ENCODE data around the gene RINT1. TPM values are rescaled to one million over a fixed set of nuclear protein-coding genes. Genes with fewer than 3 reads are reported as not detected.
"Not testable (repeated sequence)": the region's sequence is repeated elsewhere in the genome, so short reads cannot be mapped to it uniquely, and the experiment has no call there.

Gene RINT1
- total RNA-seq (2014; rRNA removed; shearing (Covaris generic)): 9.1 and 11.7 TPM in 2 replicates

GRCh38 chr7:105531792-105532671 is at the start of gene RINT1:
Gene RINT1, plus strand, starts transcription at chr7:105532201. Its CDS starts 115 bp downstream, at chr7:105532316.
- DNase-seq (ENCODE audit: low read depth): peak; percentile 90

GRCh38 chr7:105487579-105488571 is 44.1 kb upstream of the RINT1 start:
- peak; percentile 49 for DNase-seq (ENCODE audit: low read depth)

- no peak for DNase-seq (ENCODE audit: low read depth)
These were observed 42.6 kb upstream of the RINT1 start for GRCh38 chr7:105489409-105489808.

GRCh38 chr7:105493196-105493922 is 38.6 kb upstream of the RINT1 start:
- no peak for DNase-seq (ENCODE audit: low read depth)

- DNase-seq (ENCODE audit: low read depth): no peak
These were observed 38.1 kb upstream of the RINT1 start for GRCh38 chr7:105493923-105494315.

- no peak for DNase-seq (ENCODE audit: low read depth)
These were observed 35.5 kb upstream of the RINT1 start for GRCh38 chr7:105496521-105496920.

GRCh38 chr7:105497016-105497415 is 35.0 kb upstream of the RINT1 start:
- DNase-seq (ENCODE audit: low read depth): no peak

GRCh38 chr7:105502173-105502572 is 29.8 kb upstream of the RINT1 start:
- no peak for DNase-seq (ENCODE audit: low read depth)

- no peak for DNase-seq (ENCODE audit: low read depth)
These were observed 19.6 kb upstream of the RINT1 start for GRCh38 chr7:105512415-105512814.

- DNase-seq (ENCODE audit: low read depth): no peak
These were observed 19.0 kb upstream of the RINT1 start for GRCh38 chr7:105512926-105513526.

GRCh38 chr7:105515610-105516009 is 16.4 kb upstream of the RINT1 start:
- not testable (repeated sequence) for DNase-seq (ENCODE audit: low read depth)

GRCh38 chr7:105519353-105519752 is 12.6 kb upstream of the RINT1 start:
- DNase-seq (ENCODE audit: low read depth): no peak

- DNase-seq (ENCODE audit: low read depth): not testable (repeated sequence)
These were observed 11.4 kb upstream of the RINT1 start for GRCh38 chr7:105520620-105521019.

GRCh38 chr7:105521027-105521716 is 10.8 kb upstream of the RINT1 start:
- peak; percentile 70 for DNase-seq (ENCODE audit: low read depth)

GRCh38 chr7:105521717-105522463 is 10.1 kb upstream of the RINT1 start, which contains the start of gene PUS7:
Gene PUS7, minus strand, starts transcription at chr7:105522271. Its CDS starts 13,759 bp downstream, at chr7:105508512.
- peak; percentile 90 for DNase-seq (ENCODE audit: low read depth)

- DNase-seq (ENCODE audit: low read depth): not testable (repeated sequence)
These were observed 7.6 kb upstream of the RINT1 start for GRCh38 chr7:105524423-105524822.

- no peak for DNase-seq (ENCODE audit: low read depth)
These were observed 7.2 kb upstream of the RINT1 start for GRCh38 chr7:105524840-105525239.

- DNase-seq (ENCODE audit: low read depth): not testable (repeated sequence)
These were observed 4.3 kb upstream of the RINT1 start for GRCh38 chr7:105527737-105528136.

GRCh38 chr7:105530126-105530525 is 1.9 kb upstream of the RINT1 start:
- no peak for DNase-seq (ENCODE audit: low read depth)

GRCh38 chr7:105530546-105530945 is 1.5 kb upstream of the RINT1 start:
- DNase-seq (ENCODE audit: low read depth): no peak
